GM21447 (cell line): Measurements from ENCODE around the gene LEMD2.

Experiments used
- ATAC-seq: cut with Tn5 transposase; IDR thresholded peaks from one replicate; pipeline ENCODE4 v1.9.1; 2021; ENCODE audit not compliant: unreplicated experiment

Gene LEMD2

GRCh38 chr6:33797626-33798342 is 8.9 kb upstream of the LEMD2 start:
- no peak for ATAC-seq

- ATAC-seq: no peak
These were observed 6.1 kb upstream of the LEMD2 start for GRCh38 chr6:33794910-33795623.

GRCh38 chr6:33792981-33793380 is 4.1 kb upstream of the LEMD2 start:
- no peak for ATAC-seq

GRCh38 chr6:33791620-33792019 is 2.7 kb upstream of the LEMD2 start:
- ATAC-seq: no peak

- ATAC-seq: no peak
These were observed 2.0 kb upstream of the LEMD2 start for GRCh38 chr6:33790910-33791309.

GRCh38 chr6:33790379-33790778 is 1.4 kb upstream of the LEMD2 start:
- no peak for ATAC-seq

- no peak for ATAC-seq
These were observed 593 bp upstream of the LEMD2 start for GRCh38 chr6:33789550-33789895.

GRCh38 chr6:33787954-33788693 is 806 bp downstream of the LEMD2 start:
- peak; percentile 51 for ATAC-seq

GRCh38 chr6:33787346-33787953 is 1.5 kb downstream of the LEMD2 start:
- no peak for ATAC-seq

- no peak for ATAC-seq
These were observed 2.2 kb downstream of the LEMD2 start for GRCh38 chr6:33786736-33787135.

GRCh38 chr6:33785778-33786177 is 3.2 kb downstream of the LEMD2 start:
- no peak for ATAC-seq

- ATAC-seq: no peak
These were observed 4.1 kb downstream of the LEMD2 start for GRCh38 chr6:33784787-33785186.

- no peak for ATAC-seq
These were observed 5.0 kb downstream of the LEMD2 start for GRCh38 chr6:33783781-33784520.

GRCh38 chr6:33782561-33782960 is 6.4 kb downstream of the LEMD2 start:
- no peak for ATAC-seq

- ATAC-seq: no peak
These were observed 7.6 kb downstream of the LEMD2 start for GRCh38 chr6:33781131-33781975.

- ATAC-seq: no peak
These were observed 9.0 kb downstream of the LEMD2 start for GRCh38 chr6:33779895-33780294.

- no peak for ATAC-seq
These were observed 9.6 kb downstream of the LEMD2 start for GRCh38 chr6:33779290-33779689.

- no peak for ATAC-seq
These were observed 10.3 kb downstream of the LEMD2 start for GRCh38 chr6:33778444-33779121.
